ENCODE measurements around the gene DMC1.

DMC1 gene

GRCh38 chr22:38567531-38568285, 2.3 kb downstream of the DMC1 start:
- DNase-seq (ENCODE audit: low spot score) = no peak

GRCh38 chr22:38566726-38567504, 3.1 kb downstream of the DMC1 start:
- DNase-seq (ENCODE audit: low spot score) = no peak

- DNase-seq (ENCODE audit: low spot score) = no peak
Measured at GRCh38 chr22:38565441-38565840, 4.5 kb downstream of the DMC1 start.

GRCh38 chr22:38564669-38565068, 5.3 kb downstream of the DMC1 start:
- no peak for DNase-seq (ENCODE audit: low spot score)

- DNase-seq (ENCODE audit: low spot score) = no peak
Measured at GRCh38 chr22:38554281-38554680, 15.7 kb downstream of the DMC1 start.

GRCh38 chr22:38549101-38549894, 20.7 kb downstream of the DMC1 start:
- no peak for DNase-seq (ENCODE audit: low spot score)

- DNase-seq (ENCODE audit: low spot score) = no peak
Measured at GRCh38 chr22:38540701-38541100, 29.3 kb downstream of the DMC1 start.

GRCh38 chr22:38531251-38531938, 38.6 kb downstream of the DMC1 start:
- no peak for DNase-seq (ENCODE audit: low spot score)

GRCh38 chr22:38524429-38524828, 45.6 kb downstream of the DMC1 start:
- DNase-seq (ENCODE audit: low spot score) = no peak

GRCh38 chr22:38523479-38523878, 46.5 kb downstream of the DMC1 start:
- DNase-seq (ENCODE audit: low spot score) = no peak

GRCh38 chr22:38523029-38523428, 47.0 kb downstream of the DMC1 start:
- DNase-seq (ENCODE audit: low spot score) = no peak

- no peak for DNase-seq (ENCODE audit: low spot score)
Measured at GRCh38 chr22:38519453-38520250, 50.3 kb downstream of the DMC1 start.

GRCh38 chr22:38518620-38519019, 51.4 kb downstream of the DMC1 start:
- no peak for DNase-seq (ENCODE audit: low spot score)

- DNase-seq (ENCODE audit: low spot score) = peak; percentile 32
Measured at GRCh38 chr22:38513063-38513462, 56.9 kb downstream of the DMC1 start.

- DNase-seq (ENCODE audit: low spot score) = no peak
Measured at GRCh38 chr22:38510416-38510970, 59.5 kb downstream of the DMC1 start.

GRCh38 chr22:38506118-38506962, 63.6 kb downstream of the DMC1 start, which contains the start of gene DDX17:
TSS of gene DDX17 (minus strand) at chr22:38506311.
- DNase-seq (ENCODE audit: low spot score) = peak; percentile 99

- DNase-seq (ENCODE audit: low spot score) = peak; percentile 80
Measured at GRCh38 chr22:38505541-38506117, 64.4 kb downstream of the DMC1 start.

- peak; percentile 66 for DNase-seq (ENCODE audit: low spot score)
Measured at GRCh38 chr22:38504731-38505540, 65.0 kb downstream of the DMC1 start.

- DNase-seq (ENCODE audit: low spot score) = no peak
Measured at GRCh38 chr22:38503021-38503420, 67.0 kb downstream of the DMC1 start.
